Bronchial epithelial cell (primary cell): Measurements from ENCODE around the gene PKD1. TPM values are rescaled to one million over a fixed set of nuclear protein-coding genes. Genes with fewer than 3 reads are reported as not detected.

Experiments
- DNase-seq: peaks from one replicate; pipeline ENCODE4 v3.0.0-alpha.2; 2010; ENCODE audit warnings: low read depth
- FAIRE-seq: peaks from 2 replicates; lab custom pipeline; 2011; peaks lifted over from hg19 to GRCh38; lab: Jason Lieb, UNC
- H3K27me3 ChIP-seq: 2 replicates; pipeline ENCODE4 v1.5.1; 2011; ENCODE audit warnings: low read length; ENCODE audit not compliant: control insufficient read depth, insufficient read depth
- H3K36me3 ChIP-seq: 2 replicates; pipeline ENCODE4 v1.5.1; 2011; ENCODE audit warnings: low read length; ENCODE audit not compliant: control insufficient read depth, insufficient read depth
- H3K4me3 ChIP-seq: 2 replicates; pipeline ENCODE4 v1.5.1; 2011; ENCODE audit warnings: mild to moderate bottlenecking, low read depth, low read length, control low read depth
- total RNA-seq: library from RNA; depleted of rRNA; stranded (reverse); fragments of >200 nt; gene quantifications from 2 replicates; pipeline ENCODE4 v1.2.1, GENCODE V29; 2014
- TF ChIP-seq, protein P1 (sequence below): IDR thresholded peaks from 2 replicates; pipeline ENCODE4 v1.5.1; 2011; ENCODE audit warnings: mild to moderate bottlenecking, moderate library complexity, low read length, control low read depth, inconsistent platforms; ENCODE audit not compliant: insufficient read depth, severe bottlenecking

The PKD1 gene
- total RNA-seq, 1 donor from 2014 or later = 56.1 TPM

DNA sequence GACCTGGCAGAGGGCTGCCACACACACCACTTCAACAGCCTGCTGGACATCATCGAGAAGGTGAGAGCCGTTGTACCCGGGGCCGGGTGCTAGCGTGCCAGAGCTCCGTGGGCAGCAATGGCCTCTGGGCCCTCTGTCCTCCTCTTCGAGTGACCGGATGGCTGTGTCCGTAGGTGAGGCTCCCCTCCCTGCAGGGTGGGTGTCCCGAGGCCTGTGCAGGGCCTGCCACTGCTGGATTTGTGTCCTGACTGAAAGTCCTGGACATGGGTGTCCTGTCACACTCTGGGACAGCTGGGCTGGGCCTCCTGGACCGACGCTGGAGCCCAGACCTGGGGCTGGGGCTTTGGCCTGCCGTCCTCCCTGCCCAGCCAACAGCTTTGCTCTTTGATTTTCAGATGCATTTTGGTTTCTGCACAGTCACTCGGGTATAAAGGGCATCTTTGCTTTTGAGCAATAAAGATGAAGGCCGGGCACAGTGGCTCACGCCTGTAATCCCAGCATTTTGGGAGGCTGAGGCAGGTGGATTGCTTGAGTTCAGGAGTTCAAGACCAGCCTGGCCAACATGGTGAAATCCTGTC lies 71.2 kb downstream of the PKD1 start:
- no peaks in the 10 kb centered on the region for H3K27me3 ChIP-seq
- FAIRE-seq = no peak
- DNase-seq = no peak
- peaks cover 20% of the 10 kb centered on the region for H3K36me3 ChIP-seq
- TF ChIP-seq, protein P1, sequence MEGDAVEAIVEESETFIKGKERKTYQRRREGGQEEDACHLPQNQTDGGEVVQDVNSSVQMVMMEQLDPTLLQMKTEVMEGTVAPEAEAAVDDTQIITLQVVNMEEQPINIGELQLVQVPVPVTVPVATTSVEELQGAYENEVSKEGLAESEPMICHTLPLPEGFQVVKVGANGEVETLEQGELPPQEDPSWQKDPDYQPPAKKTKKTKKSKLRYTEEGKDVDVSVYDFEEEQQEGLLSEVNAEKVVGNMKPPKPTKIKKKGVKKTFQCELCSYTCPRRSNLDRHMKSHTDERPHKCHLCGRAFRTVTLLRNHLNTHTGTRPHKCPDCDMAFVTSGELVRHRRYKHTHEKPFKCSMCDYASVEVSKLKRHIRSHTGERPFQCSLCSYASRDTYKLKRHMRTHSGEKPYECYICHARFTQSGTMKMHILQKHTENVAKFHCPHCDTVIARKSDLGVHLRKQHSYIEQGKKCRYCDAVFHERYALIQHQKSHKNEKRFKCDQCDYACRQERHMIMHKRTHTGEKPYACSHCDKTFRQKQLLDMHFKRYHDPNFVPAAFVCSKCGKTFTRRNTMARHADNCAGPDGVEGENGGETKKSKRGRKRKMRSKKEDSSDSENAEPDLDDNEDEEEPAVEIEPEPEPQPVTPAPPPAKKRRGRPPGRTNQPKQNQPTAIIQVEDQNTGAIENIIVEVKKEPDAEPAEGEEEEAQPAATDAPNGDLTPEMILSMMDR = no peak
- no peak overlapping the region for H3K4me3 ChIP-seq

DNA sequence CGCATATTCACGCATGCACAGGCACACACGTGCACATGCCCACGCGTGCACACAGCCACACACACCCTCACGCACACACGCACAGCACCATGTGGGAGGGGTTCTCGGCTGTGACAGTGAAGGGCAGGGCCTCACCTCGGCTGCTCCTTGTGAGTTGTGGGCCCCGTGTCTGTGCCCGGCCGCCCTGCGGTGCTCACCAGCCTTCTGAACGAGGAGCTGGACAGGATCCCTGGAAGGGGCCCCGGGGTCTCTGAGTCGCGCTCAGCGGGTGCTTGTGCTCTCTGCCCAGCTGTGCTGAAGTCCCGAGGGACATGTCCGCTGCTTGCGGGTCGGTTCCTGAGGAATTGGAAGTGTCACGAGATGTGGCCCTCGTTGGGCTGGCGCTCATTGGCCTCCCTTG lies 71.8 kb downstream of the PKD1 start:
- FAIRE-seq (no peak), DNase-seq (no peak)
- Histone ChIP-seq H3K4me3 (no peak overlapping the region), H3K27me3 (no peaks in the 10 kb centered on the region), H3K36me3 (peaks cover 19% of the 10 kb centered on the region)
- TF ChIP-seq, protein P1 = no peak

DNA sequence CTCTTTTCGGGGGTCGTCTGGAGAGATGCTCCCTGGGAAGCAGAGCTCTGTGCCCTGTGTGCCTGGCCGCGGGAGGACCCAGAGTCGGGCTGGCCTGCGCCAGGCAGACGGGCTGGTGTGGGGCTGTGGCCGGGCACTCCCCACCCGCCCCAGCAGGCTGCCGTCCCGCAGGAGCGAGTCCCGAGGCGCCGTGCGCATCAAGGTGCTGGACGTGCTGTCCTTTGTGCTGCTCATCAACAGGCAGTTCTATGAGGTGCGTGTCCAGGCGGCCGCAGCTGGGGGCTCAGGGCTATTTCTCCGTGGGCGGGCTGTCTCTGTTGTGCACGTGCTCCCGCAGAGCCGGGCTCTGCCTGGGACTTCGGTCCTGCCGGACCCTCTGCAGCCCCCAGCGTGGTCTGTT lies 72.9 kb downstream of the PKD1 start:
- DNase-seq = no peak
- FAIRE-seq = peak; percentile 43
- peaks cover 21% of the 10 kb centered on the region for H3K36me3 ChIP-seq
- no peaks in the 10 kb centered on the region for H3K27me3 ChIP-seq
- H3K4me3 ChIP-seq = no peak overlapping the region
- TF ChIP-seq, protein P1 = no peak

DNA sequence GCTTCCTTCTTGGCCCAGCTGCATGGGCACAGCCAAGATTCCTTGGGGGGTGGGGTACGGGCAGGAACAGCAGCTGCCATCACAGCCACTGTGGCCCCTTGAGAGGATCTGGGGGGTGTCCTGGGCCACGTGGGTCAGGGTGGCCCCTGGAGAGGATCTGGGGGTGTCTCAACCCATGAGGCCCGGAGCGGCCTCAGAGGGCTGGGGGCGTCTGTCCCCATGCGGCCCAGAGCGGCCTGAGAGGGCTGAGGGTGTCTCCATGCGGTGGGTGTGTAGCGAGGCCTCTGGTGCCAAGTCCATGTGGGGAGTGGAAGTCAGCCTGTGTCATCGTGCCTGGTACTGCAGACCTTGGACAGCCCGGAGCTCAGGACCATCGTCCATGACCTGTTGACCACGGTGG lies 74.2 kb downstream of the PKD1 start:
- H3K27me3 ChIP-seq = no peaks in the 10 kb centered on the region
- TF ChIP-seq, protein P1 = no peak
- DNase-seq (no peak), FAIRE-seq (no peak)
- no peak overlapping the region for H3K4me3 ChIP-seq
- peaks cover 22% of the 10 kb centered on the region for H3K36me3 ChIP-seq

DNA sequence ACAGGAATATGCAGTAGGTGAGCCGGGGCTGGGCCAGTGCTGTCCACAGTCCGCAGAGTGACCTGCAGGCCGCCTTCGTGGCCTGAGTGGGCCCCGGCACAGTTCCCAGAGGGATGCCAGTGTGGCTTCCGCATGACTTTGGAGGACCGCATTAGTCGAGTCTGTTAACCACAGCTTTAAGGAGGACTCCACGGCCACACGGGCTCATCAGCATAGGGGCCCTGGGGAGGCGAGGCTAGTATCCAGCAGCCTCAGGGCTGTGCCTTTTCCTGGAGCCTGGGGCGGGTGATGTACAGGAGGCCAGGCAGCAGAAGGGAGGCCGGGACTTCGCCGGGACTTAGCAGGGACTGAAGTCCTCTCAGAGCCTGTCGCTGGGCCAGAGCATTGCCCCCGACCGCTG lies 74.7 kb downstream of the PKD1 start:
- TF ChIP-seq, protein P1 = no peak
- H3K4me3 ChIP-seq = no peak overlapping the region
- no peaks in the 10 kb centered on the region for H3K27me3 ChIP-seq
- DNase-seq (no peak), FAIRE-seq (no peak)
- peaks cover 22% of the 10 kb centered on the region for H3K36me3 ChIP-seq

DNA sequence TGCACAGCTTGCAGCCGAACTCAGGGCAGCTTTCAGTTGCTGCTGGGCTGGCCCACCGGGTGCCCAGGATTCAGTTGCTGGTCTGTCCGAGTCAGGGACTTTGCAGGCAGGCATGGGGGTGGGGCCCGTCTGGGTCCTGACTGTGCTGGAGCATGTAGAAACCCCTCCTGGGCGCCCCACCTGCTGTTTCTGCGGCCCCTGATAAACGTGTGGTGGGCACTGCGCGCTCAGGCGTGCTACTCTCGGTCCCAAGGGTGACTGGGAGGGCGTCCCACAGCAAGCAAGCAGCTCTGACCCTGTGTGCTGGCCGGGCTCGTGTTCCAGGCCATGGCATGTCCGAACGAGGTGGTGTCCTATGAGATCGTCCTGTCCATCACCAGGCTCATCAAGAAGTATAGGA lies 75.4 kb downstream of the PKD1 start:
- FAIRE-seq (no peak), DNase-seq (no peak)
- TF ChIP-seq, protein P1 = no peak
- Histone ChIP-seq H3K27me3 (no peaks in the 10 kb centered on the region), H3K36me3 (peaks cover 20% of the 10 kb centered on the region), H3K4me3 (no peak overlapping the region)
